ENCODE data around the gene PALLD. TPM values are rescaled to one million over a fixed set of nuclear protein-coding genes. Genes with fewer than 3 reads are reported as not detected.
"Not testable (repeated sequence)": the region's sequence is repeated elsewhere in the genome, so short reads cannot be mapped to it uniquely, and the experiment has no call there.

PALLD gene
- 100 to 1,000 TPM in 1 of 4 donors, 10 to 100 TPM in 3; 71.8 to 106 (median 83.3) TPM for total RNA-seq

DNA sequence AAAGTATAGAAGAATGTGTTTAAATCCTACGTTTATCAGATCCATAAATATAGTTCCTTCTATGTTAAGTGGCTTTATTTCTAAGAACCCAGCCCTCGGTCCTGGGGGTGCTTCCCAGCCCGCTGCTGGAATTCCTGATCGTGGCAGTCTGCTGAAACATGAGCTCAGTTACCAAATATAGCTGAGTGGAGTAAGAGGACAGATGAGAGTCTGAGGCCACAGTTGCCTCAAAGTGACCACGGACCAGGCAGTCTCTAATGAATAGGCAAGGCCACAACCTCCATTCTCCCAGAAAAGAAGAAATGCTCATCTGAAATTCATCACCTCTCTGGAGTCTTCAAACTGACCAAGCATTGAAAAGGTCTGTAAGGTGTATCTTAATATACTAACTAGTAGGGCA lies at the start of gene PALLD:
PALLD (plus strand) TSS at position 219 of the 400 bp plus-strand sequence.
- WGBS: 47% methylated on average over 5 of the region's 5 CpGs
- no peaks in the 10 kb centered on the region for H3K36me3 ChIP-seq
- DNase-seq (ENCODE audit: low spot score in 2 of 2): no peak
- H3K27me3 ChIP-seq: no peaks in the 10 kb centered on the region
- no peaks in the 10 kb centered on the region for H3K4me1 ChIP-seq
- H3K4me3 ChIP-seq: no peak within 1 kb of the TSS
- H3K9me3 ChIP-seq: no peaks in the 10 kb centered on the region
- H3K27ac ChIP-seq: no peak within 1 kb of the TSS
- TF ChIP-seq POLR2AphosphoS5 (IDR thresholded peaks at IDR 0.05) (no peak), CTCF (IDR thresholded peaks at IDR 0.05) (no peak), EP300 (IDR thresholded peaks at IDR 0.05) (no peak), POLR2A (IDR thresholded peaks at IDR 0.05) (no peak)

- not testable (repeated sequence) for H3K9me3 ChIP-seq; H3K4me3 ChIP-seq; DNase-seq (ENCODE audit: low spot score in 2 of 2); H3K27ac ChIP-seq; H3K27me3 ChIP-seq; H3K36me3 ChIP-seq; H3K4me1 ChIP-seq
- WGBS: 97% methylated on average over 2 of the region's 3 CpGs
These were observed 47.8 kb upstream of the PALLD start for GRCh38 chr4:168449063-168449462.

DNA sequence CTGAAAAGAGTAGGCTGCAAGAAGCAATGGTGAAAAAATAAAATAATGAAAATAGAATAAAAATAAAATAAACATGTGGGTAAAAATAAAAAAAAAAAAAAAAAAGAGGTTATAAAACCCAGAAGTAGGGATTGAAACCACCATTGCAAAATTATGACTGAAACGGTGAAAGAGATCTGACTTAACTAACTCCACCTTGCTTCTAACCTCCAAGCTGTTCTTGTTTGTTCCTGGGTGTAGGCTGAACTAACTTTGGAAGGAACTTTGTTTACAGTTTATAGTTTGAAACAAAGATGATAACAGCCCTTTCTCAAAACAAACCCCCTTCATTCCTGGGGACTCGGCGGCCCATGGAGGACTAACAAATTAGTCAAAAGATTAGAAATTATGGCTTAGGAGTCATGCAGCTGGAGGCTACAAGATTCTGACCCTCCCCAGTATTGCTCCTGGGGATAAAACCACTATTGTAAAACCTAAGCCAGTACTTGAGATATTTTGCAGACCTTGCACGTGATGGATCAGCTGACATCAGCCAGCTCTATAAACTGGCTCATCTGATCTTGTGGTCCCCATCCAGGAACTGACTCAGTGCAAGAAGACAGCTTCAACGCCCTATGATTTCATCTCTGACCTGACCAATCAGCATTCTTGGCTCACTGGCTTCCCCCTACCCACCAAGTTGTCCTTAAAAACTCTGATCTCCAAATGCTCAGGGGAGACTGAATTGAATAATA lies 47.0 kb upstream of the PALLD start:
- Histone ChIP-seq H3K4me3 (no peak overlapping the region), H3K9me3 (no peaks in the 10 kb centered on the region), H3K27me3 (no peaks in the 10 kb centered on the region), H3K36me3 (no peaks in the 10 kb centered on the region), H3K27ac (no peak overlapping the region), H3K4me1 (peaks cover 3% of the 10 kb centered on the region)
- TF ChIP-seq CTCF (IDR thresholded peaks at IDR 0.05) (no peak), EP300 (IDR thresholded peaks at IDR 0.05) (no peak), POLR2A (IDR thresholded peaks at IDR 0.05) (no peak)
- peak in 1 of 2 donors; percentile 81 for DNase-seq (ENCODE audit: low spot score in 2 of 2)
- WGBS: 67% methylated on average over 5 of the region's 5 CpGs

DNA sequence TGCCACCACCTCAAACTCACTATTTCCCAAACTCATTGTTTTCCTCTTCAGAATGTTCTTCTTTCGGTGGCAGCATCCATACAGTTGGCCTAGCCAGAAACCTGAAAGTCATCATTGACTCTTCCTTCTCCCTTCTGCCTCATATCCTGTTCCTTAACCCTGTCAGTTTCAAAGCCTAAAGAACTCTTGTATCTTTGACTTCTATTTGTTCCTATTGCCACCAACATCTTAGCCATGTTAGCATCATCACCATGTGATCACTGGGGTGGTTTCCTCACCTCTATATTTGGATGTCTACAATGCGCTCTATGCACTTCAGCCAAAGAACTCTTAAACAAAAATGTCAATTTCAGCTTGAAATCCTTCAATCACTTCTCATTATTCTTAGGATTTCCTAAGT lies 45.5 kb upstream of the PALLD start:
- no peak overlapping the region for H3K27ac ChIP-seq
- H3K4me3 ChIP-seq: no peak overlapping the region
- no peak for DNase-seq (ENCODE audit: low spot score in 2 of 2)
- H3K9me3 ChIP-seq: no peaks in the 10 kb centered on the region
- H3K4me1 ChIP-seq: peaks cover 3% of the 10 kb centered on the region
- 87% methylated on average over 2 of the region's 2 CpGs for WGBS
- peaks cover 3% of the 10 kb centered on the region for H3K36me3 ChIP-seq
- TF ChIP-seq EP300 (IDR thresholded peaks at IDR 0.05) (no peak), CTCF (IDR thresholded peaks at IDR 0.05) (no peak), POLR2A (IDR thresholded peaks at IDR 0.05) (no peak), POLR2AphosphoS5 (IDR thresholded peaks at IDR 0.05) (no peak)
- H3K27me3 ChIP-seq: no peaks in the 10 kb centered on the region

GRCh38 chr4:168451744-168452390 lies 45.0 kb upstream of the PALLD start:
- H3K9me3 ChIP-seq: no peaks in the 10 kb centered on the region
- 65% methylated on average over 1 of the region's 1 CpG for WGBS
- no peak overlapping the region for H3K27ac ChIP-seq

More at GRCh38 chr4:168451744-168452390, 45.0 kb upstream of the PALLD start:
- peaks cover 3% of the 10 kb centered on the region for H3K36me3 ChIP-seq
- peaks cover 3% of the 10 kb centered on the region for H3K4me1 ChIP-seq
- DNase-seq (ENCODE audit: low spot score in 2 of 2): no peak
- no peak overlapping the region for H3K4me3 ChIP-seq
- no peaks in the 10 kb centered on the region for H3K27me3 ChIP-seq
- no peak for TF ChIP-seq CTCF (IDR thresholded peaks at IDR 0.05)
- no peak for TF ChIP-seq POLR2A (IDR thresholded peaks at IDR 0.05)
- TF ChIP-seq POLR2AphosphoS5 (IDR thresholded peaks at IDR 0.05): no peak
- TF ChIP-seq EP300 (IDR thresholded peaks at IDR 0.05): no peak

Measured in suprapubic skin (tissue), 4 donors.